ENCODE data around the gene ST6GALNAC3. TPM values are rescaled to one million over a fixed set of nuclear protein-coding genes. Genes with fewer than 3 reads are reported as not detected.

ST6GALNAC3 gene
- total RNA-seq, 1 donor from 2014 or later, result 7.3 TPM

DNA sequence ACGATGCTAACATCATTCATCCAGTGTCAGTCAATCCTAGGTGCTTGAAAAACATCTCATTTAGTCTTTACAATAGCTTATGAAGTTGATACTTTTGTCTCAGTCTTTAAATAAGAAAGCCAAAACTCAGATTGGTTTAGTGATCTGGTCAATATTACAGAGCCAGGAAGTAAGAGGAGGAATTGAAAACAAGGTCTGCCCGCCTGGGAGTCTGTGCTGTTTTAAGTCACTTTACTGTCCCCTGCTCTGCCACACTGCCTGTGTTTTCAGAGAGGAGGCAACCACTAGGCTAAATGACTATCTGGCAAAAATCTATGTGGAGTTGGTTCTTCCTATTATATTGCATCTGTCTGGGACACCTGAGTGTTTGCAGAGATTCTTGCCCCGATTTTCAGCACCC lies 62.3 kb downstream of the ST6GALNAC3 start:
- no peak for DNase-seq (ENCODE audit: extremely low spot score, unreplicated experiment)
- Mint-ChIP-seq H3K4me1 (ENCODE audit: unreplicated experiment) (peaks cover 4% of the 10 kb centered on the region), H3K36me3 (ENCODE audit: unreplicated experiment) (no peaks in the 10 kb centered on the region), H3K4me3 (ENCODE audit: unreplicated experiment) (no peak overlapping the region), H3K9me3 (ENCODE audit: unreplicated experiment) (no peaks in the 10 kb centered on the region), H3K27me3 (ENCODE audit: unreplicated experiment) (no peaks in the 10 kb centered on the region), H3K27ac (ENCODE audit: unreplicated experiment) (no peak overlapping the region)
- TF ChIP-seq, protein P1, sequence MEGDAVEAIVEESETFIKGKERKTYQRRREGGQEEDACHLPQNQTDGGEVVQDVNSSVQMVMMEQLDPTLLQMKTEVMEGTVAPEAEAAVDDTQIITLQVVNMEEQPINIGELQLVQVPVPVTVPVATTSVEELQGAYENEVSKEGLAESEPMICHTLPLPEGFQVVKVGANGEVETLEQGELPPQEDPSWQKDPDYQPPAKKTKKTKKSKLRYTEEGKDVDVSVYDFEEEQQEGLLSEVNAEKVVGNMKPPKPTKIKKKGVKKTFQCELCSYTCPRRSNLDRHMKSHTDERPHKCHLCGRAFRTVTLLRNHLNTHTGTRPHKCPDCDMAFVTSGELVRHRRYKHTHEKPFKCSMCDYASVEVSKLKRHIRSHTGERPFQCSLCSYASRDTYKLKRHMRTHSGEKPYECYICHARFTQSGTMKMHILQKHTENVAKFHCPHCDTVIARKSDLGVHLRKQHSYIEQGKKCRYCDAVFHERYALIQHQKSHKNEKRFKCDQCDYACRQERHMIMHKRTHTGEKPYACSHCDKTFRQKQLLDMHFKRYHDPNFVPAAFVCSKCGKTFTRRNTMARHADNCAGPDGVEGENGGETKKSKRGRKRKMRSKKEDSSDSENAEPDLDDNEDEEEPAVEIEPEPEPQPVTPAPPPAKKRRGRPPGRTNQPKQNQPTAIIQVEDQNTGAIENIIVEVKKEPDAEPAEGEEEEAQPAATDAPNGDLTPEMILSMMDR (IDR thresholded peaks at IDR 0.05), result no peak

DNA sequence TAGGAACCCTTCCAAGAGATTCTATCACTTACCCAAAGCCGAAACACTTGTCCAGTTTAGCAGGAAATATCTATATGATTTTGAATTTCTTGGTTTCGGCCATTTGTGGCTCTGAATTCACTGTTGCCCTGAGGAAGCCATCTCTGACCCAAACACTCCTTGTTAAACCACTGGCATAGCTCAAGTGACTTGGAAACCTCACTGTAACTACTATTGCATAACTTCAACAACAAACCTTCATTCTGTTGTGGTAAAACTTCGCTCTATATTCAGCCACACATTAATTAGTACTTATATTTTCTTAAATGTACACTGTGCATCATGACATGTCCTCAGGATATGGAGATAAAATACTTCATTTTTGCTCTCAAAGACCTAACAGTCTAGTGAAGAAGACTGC lies 63.2 kb downstream of the ST6GALNAC3 start:
- DNase-seq (ENCODE audit: extremely low spot score, unreplicated experiment), result no peak
- Mint-ChIP-seq H3K27ac (ENCODE audit: unreplicated experiment) (no peak overlapping the region), H3K27me3 (ENCODE audit: unreplicated experiment) (no peaks in the 10 kb centered on the region), H3K9me3 (ENCODE audit: unreplicated experiment) (no peaks in the 10 kb centered on the region), H3K4me3 (ENCODE audit: unreplicated experiment) (no peak overlapping the region), H3K4me1 (ENCODE audit: unreplicated experiment) (peaks cover 4% of the 10 kb centered on the region), H3K36me3 (ENCODE audit: unreplicated experiment) (no peaks in the 10 kb centered on the region)
- TF ChIP-seq, protein P1 (IDR thresholded peaks at IDR 0.05), result no peak

DNA sequence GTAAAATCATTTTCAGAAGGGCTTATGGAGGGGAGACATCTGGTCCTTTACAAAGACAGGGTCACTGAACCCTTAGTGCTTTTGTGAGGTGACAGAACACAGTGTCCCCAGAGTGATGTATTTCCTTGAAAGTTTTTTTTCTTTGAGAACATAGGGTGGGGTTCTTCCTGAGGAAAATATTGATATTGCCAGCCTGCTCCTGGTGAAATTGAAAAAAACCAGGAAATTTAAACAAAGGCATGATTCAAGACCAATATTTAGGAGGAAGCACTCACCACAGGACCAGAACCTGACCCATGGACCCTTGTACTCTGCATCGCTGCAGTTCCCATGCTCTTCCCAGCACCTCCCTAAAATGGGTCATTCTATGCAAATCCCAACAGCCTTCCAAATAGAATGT lies 63.7 kb downstream of the ST6GALNAC3 start:
- TF ChIP-seq, protein P1 (IDR thresholded peaks at IDR 0.05), result no peak
- H3K4me3 Mint-ChIP-seq (ENCODE audit: unreplicated experiment), result no peak overlapping the region
- DNase-seq (ENCODE audit: extremely low spot score, unreplicated experiment), result no peak
- H3K36me3 Mint-ChIP-seq (ENCODE audit: unreplicated experiment), result no peaks in the 10 kb centered on the region
- H3K27ac Mint-ChIP-seq (ENCODE audit: unreplicated experiment), result no peak overlapping the region
- H3K27me3 Mint-ChIP-seq (ENCODE audit: unreplicated experiment), result no peaks in the 10 kb centered on the region
- no peaks in the 10 kb centered on the region for H3K9me3 Mint-ChIP-seq (ENCODE audit: unreplicated experiment)
- H3K4me1 Mint-ChIP-seq (ENCODE audit: unreplicated experiment), result peaks cover 4% of the 10 kb centered on the region

DNA sequence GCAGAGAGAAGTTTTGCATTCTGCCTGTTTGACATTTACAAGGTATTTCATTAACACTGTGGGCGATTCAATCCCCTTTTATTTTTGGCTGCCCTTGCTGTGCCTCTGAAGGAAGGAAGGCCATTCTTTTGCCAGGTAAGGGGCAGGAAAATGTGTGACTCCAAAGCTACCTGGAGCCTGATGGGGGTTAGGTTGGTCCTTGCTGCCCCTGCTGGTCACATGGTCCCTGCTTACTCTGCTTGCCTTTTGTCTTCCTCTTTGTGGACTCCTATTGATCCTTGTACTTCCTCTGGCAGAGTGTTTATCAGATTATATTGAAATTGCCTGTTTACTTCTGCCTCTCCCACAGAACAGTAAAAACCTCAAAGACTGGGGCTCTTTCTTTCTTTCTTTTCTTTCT lies 65.7 kb downstream of the ST6GALNAC3 start:
- Mint-ChIP-seq H3K4me3 (ENCODE audit: unreplicated experiment) (no peak overlapping the region), H3K27ac (ENCODE audit: unreplicated experiment) (no peak overlapping the region), H3K4me1 (ENCODE audit: unreplicated experiment) (peaks cover 7% of the 10 kb centered on the region), H3K9me3 (ENCODE audit: unreplicated experiment) (no peaks in the 10 kb centered on the region), H3K36me3 (ENCODE audit: unreplicated experiment) (no peaks in the 10 kb centered on the region), H3K27me3 (ENCODE audit: unreplicated experiment) (no peaks in the 10 kb centered on the region)
- TF ChIP-seq, protein P1 (IDR thresholded peaks at IDR 0.05), result no peak
- DNase-seq (ENCODE audit: extremely low spot score, unreplicated experiment), result no peak

DNA sequence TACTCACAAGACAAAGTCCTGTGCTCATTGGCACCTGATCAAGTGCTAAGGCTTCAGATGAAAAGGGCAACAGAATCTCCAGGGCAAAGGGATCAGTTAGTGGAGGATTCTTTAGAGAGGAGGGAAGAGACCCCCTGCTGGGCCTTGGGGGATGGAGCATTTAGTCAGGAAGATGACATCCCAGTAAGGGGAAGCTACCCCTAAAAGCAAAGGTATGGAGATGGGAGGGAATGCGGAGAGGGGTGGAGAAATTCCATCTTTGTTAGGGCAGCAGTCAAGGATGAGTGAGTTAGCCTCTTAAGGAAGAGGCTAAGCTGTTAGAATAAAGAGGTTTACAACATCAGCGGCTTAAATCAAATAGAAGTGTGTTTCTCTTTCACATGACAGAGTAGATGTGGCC lies 67.4 kb downstream of the ST6GALNAC3 start:
- Mint-ChIP-seq H3K4me1 (ENCODE audit: unreplicated experiment) (peaks cover 8% of the 10 kb centered on the region), H3K4me3 (ENCODE audit: unreplicated experiment) (no peak overlapping the region), H3K36me3 (ENCODE audit: unreplicated experiment) (no peaks in the 10 kb centered on the region), H3K9me3 (ENCODE audit: unreplicated experiment) (no peaks in the 10 kb centered on the region), H3K27ac (ENCODE audit: unreplicated experiment) (no peak overlapping the region), H3K27me3 (ENCODE audit: unreplicated experiment) (no peaks in the 10 kb centered on the region)
- no peak for DNase-seq (ENCODE audit: extremely low spot score, unreplicated experiment)
- TF ChIP-seq, protein P1 (IDR thresholded peaks at IDR 0.05), result no peak
